GM19324 (cell line): ENCODE results near the gene AGAP1.

Source experiments
- ATAC-seq: cut with Tn5 transposase; IDR thresholded peaks from one replicate; pipeline ENCODE4 v1.9.1; 2021; ENCODE audit warnings: mild to moderate bottlenecking, moderate library complexity; ENCODE audit not compliant: unreplicated experiment, low FRiP score

Gene AGAP1

DNA sequence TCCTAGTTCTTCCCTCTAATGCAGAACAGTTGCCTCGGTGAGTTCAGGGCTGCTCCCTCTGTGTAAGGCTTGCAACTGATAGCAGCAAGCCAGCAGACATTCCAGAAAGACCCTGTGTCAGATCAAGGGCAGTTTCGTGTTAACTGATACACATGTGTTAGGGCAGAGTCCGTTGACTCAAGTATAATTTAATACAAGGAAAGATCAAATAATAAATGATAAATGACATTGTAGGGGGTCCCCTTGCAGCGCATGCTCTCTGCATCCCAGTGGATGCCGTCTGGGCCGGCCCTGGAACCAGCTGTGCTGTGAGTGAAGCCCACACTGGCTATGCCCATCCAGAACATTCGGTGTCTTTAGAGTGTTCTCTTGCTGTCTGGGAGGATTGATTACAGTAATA is 180.3 kb downstream of the AGAP1 start:
- ATAC-seq: no peak

- no peak for ATAC-seq
Measured at GRCh38 chr2:235674812-235675211, 181.0 kb downstream of the AGAP1 start.

DNA sequence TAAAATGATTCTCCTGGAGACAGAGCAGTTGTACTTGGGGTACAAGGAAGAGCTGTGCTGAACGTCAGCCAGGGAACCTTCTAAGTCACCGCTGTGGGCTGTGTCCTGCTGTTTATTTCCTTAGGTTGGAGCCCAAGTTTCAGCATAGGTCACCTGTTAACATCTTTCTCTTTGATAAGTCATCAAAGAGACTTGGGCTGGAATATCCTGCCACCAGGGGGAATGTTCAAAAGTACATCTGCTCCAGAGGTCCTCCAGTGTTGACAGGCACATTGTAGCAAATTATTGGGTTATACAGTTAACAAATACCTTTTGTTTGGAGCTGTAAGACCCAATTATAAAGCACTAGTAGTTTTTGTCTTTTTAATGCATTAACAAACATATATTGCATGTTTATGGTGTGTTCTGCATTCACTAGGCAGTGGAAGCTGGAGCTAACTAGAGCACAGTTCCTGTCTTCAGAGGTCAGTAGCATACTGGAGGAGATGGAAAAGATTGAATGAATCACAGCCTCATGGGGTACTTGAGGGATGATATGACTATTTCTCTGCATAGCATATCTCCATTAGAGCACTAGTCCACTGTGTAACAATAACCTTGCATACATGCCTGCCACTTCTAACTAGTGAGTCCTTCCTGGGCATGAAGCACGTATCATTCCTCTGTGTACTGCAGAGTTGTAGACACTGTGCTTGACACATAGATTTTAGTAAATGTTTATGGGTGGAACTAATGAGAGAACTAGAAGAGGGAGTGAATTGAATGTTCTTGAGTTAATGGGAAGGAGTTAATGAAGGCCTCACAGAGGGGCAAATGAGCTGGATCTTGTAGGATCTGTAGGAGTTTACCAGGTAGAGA is 182.1 kb downstream of the AGAP1 start:
- ATAC-seq: no peak

DNA sequence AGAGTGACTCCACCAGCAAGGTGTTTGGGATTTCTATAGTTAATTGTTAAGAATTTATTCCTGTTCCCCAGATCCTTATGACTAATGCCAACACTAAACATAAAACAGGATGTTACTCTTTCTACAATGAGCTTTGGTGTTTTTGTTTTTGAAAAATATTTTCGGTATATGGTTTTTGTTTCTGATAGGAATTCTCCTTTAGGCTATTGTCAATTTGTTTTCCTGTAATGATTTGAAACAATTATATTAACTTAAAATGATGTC is 182.6 kb downstream of the AGAP1 start:
- no peak for ATAC-seq

DNA sequence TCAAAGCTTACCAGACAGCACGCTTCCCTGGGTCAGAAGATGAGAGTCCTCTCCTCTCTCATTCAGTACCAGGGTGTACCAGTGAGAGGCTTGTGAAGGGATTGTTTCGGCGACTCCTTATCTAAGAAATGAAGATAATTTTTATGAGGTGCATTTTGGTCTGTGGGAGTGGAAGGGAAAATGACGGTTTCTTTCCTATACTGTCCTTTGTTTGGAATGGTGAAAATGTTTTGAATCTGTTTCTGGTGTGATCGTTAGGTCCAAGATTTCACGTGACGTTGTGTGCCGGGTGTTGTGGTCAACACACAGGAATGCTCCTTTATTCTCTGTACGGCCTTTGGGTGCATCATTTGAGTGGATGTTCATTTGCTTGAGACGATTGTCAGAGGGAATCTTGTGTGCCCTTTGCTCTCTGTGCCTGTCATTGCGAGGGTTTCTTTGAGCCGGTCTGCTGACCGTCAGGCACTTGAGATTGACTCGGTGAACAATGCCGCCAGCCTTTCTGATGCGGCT is 183.5 kb downstream of the AGAP1 start:
- no peak for ATAC-seq

GRCh38 chr2:235677937-235678336 is 184.1 kb downstream of the AGAP1 start:
- no peak for ATAC-seq

DNA sequence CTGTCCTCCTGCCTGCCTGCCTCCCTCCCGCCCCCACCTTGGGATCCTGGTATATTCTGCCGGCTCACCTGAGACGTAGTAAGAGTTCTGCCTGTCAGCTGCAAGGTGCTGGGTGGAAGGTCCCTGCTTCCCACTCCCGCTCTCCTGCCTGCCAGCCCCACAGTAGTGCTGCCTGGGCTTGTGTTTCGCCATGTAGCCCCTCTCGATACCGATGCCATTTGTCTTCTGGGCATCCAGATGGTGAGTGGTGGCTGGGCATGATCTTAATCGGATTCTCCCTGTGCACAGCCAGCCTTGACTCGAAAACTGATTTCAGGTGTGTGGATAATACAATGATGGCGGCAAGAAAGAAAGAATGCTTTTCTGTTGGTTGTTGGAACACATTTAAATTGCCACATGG is 184.9 kb downstream of the AGAP1 start:
- ATAC-seq: no peak

DNA sequence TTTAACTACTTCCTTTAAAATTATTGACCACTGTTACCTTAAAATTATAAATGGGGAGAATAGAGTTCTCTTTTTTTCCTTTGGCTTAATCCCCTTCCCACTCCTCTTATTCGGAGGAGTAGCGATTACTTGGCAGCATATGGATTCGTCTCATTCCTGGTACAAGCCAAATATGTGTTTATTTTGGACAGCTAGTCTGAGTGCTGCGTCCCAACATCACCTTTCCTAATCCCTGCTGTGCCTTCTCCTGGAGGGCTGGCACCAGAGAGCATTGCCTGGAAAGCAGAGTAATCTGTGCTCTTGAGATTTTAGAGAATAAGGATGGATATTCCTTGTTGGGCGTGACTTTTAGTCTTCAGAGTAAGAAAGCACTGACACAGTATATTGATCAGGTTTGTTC is 185.6 kb downstream of the AGAP1 start:
- no peak for ATAC-seq

DNA sequence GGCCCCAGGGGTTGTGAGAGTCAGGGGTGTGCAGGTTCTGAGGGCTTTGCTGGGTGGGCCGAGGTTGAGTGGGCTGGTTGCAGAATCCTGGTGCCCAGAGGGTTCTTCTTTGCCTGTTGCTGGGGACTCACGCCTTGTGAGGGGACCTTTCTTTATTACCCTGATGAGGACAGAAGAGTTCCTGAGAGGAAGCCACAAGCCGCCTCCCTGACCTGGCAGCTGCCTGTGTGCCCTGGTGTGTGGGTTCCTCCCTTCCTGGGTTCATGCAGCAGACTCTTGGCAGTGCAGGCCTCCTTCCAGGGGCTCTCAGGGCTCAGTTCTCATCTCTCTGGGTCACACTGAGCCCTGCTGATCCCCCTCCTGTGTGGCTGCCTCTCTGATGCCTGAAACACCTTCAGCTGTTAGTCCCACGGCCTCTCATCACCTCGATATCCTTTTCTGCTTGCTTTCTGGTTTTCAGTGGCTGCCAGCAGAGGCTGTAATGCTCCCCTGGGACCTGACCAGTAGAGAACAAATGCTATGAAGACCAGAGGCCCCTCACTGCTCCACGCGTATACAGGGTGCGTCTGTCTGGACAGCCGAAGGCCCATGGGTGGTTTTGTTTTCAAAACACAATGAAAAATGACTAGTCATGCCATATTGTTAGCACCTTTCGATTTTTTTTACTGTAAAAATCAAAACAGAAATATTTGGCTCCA is 191.3 kb downstream of the AGAP1 start:
- ATAC-seq: no peak

DNA sequence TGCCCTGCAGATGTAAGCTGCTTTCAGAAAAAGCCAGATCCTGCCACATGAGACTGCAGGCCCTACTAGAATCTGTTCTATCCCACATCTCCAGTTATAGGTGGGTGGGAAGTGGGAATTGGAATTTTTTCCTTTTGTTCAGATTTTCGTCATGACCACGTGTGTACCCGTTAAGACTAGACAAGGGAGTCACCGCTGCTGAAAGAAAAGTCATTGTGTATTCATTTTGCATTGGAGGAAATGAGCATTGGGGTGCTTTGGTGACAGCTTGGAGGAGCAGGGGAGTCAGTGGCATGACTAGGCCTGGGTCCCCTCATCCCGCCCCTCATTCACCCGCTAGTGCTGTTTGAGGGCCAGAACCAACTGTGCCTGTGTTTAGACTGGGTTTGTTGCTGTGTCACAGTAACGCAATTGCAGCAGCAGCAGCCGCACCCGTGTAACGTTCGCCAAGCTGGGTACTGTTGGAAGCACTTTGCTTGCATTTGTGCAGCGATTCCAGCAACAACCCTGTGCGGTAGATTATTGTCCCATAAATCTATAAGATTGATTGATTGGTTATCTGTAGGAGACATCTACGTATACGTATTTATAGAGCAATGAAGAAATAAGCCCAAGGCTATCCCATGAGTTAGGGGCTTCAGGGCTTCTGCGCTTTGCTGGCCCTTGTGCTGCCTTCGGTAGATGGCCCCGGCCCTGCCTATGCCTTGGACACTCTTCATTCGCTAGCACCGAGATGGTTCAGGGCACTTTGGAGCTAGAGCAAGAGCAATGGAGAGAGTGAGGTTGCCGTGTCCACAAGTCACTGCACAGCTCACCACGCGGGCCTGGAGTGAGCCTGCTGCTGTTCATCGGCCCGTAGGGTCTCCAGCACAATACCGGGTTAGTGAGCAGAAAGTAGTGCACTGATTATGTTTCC is 194.9 kb downstream of the AGAP1 start:
- no peak for ATAC-seq

DNA sequence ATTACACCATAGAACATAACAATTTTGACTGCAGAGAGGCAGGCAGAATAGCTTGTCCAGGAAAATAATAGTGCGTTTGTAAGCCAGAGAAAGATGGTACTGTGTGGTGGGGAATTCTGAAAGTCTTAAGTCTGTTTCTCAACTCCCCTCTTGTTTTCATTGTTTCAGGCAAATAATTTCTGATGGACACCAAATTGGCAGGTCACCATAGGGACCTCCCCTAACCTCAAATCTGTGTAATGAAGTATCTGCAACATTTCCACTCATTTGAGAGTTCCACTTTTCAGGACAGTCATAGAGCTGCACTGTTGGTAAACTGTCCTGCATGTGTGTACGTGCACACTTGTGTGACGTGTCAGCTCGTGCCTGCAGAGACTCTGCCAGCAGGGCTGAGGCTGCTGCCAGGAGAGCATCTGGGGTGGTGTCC is 195.6 kb downstream of the AGAP1 start:
- ATAC-seq: no peak

DNA sequence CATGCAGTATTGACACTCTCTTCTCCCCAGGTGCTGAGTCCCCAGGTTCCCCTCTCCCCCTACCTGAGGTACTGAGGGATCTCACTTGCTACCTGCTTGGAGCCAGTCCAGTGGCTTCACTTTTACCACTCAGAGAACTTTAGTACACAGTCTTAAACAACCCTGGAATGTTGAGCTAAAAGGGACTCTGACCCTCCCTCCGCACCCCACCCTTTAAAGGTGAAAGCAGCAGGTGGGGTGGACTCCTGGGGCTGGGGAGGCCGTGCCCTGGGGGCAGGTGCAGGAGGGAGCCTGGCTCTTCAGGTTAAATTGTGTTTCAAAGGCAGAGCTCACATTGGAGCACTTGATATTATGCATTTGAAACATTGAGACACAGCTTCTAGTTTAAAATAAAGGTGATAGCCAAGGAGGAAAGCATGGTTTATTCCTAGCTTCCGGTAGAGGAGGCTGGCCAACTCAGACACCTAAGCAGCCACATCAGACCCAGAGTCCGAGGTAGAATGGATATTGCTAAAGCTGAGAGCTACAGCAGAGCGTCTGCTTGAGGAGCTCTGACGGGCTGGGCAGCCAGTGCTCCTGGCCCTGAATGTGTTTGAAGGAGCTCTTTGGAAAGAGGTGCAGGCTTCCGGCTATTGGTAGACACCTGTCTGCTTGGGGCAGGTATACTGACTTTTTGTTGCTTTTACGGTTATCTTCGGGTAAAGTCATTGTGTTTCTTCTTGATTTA is 196.4 kb downstream of the AGAP1 start:
- no peak for ATAC-seq

- ATAC-seq: no peak
Measured at GRCh38 chr2:235690809-235691450, 197.1 kb downstream of the AGAP1 start.

DNA sequence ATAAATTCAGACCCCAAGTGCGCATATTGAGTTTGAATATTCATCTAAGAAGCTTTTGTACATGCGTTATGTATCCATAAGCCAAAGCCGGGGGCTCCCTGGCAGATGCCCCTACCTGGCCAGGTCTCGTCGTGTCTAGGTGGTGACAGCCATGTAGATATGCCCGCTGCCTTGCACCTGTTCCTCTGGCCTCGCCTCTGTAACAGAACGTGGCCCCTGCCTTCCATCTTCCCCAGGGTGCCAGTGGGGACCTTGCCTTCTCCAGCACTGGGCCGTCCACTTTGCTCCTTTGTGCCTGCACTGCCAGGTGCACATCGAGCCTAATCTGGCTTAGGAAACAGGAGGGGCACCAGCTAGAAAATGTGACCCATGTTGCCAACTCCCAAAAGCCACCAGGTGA is 198.2 kb downstream of the AGAP1 start:
- ATAC-seq: no peak

DNA sequence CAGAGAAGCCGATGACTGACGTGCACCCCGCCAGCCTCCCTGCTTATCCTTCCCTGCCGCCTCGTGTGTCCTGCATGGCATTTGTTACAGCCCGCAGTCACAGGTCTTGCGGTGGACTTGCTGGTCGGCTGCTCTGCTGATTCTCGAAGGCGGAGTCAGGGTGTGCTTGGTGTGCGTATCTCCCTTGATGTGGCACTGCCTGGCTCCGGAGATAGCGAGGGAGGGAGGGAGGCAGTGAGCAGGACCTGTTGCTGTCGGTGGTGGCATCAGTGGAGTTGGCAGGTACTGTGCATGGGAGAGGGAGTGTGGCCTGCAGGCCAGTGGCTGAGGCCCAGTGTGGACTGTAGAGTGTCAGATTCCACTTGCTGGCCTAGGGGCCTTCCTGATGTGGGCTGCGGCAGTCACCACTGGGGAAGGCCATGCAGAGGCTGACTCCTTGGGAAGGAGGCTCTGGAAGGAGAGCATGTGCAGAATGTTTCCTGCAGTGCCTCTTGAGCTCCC is 198.9 kb downstream of the AGAP1 start:
- no peak for ATAC-seq

- no peak for ATAC-seq
Measured at GRCh38 chr2:235693279-235693678, 199.4 kb downstream of the AGAP1 start.

DNA sequence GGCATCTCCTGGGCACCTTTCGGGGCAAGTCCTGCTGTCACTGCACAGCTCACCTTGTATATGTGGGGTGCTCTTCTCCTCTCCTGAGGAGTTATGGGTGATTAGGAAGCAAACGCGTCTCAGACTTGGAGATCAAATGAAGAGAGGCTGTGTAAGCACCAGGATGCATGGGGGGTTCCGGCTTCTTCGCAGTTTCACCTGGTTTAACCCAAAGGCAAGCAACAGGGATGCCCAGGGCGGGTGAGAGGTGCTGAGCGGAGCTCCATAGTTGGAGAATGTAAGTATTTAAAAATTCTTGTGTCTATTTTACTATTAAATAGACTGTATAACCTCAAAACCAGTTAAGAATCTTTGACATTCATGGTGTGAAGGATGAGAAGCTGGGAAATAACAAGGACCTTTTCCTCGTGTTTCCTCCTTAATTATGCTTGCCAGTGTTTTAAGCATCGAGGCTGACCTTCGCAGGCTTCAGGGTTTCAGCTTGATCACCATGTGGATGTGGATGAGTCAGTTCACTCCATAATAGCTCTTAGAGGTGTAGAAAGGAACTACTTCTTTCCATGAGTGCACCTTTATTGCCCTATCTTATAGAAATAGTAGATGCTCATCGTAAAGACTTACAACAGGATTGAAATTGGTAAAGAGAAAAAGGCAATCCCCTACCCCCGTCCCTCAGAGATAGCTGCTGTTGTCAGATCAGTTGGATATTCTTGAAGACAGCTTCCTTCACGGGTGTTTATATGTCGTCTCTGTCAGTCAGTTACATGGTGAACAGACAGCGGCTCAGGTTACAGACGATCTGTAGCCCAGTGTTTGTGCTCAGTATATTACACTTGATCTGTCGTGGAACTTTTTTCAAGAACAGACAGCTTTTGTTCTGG is 201.1 kb downstream of the AGAP1 start:
- no peak for ATAC-seq

GRCh38 chr2:235695602-235695895 is 201.7 kb downstream of the AGAP1 start:
- no peak for ATAC-seq

DNA sequence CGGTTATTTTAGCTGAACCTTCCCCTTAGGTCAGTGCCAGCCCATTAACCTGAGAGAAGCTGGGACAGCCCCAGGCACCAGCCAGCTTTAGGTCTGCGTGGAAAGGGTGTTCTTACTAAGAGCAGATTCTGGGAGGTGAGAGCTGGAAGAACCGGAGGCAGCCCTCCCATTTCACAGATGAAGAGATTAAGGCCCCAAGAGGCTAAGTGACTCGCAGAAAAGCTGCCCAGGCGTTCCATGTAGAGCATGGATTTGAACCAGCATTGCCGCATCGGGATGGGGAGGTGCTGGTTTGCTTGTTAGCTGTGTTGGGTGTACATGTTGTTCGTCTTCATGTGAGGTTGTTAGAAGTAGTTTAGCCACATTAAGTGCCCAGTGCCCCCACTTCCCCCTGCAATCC is 203.2 kb downstream of the AGAP1 start:
- ATAC-seq: no peak
